ENCODE data around the gene PRICKLE1. TPM values are rescaled to one million over a fixed set of nuclear protein-coding genes. Genes with fewer than 3 reads are reported as not detected.

The PRICKLE1 gene
- total and polyA plus RNA-seq, 2 of the 13 experiments (the other 11 are each of a cell fraction or from before 2014, with no cell fraction given) = not detected

- TF ChIP-seq, protein P1, sequence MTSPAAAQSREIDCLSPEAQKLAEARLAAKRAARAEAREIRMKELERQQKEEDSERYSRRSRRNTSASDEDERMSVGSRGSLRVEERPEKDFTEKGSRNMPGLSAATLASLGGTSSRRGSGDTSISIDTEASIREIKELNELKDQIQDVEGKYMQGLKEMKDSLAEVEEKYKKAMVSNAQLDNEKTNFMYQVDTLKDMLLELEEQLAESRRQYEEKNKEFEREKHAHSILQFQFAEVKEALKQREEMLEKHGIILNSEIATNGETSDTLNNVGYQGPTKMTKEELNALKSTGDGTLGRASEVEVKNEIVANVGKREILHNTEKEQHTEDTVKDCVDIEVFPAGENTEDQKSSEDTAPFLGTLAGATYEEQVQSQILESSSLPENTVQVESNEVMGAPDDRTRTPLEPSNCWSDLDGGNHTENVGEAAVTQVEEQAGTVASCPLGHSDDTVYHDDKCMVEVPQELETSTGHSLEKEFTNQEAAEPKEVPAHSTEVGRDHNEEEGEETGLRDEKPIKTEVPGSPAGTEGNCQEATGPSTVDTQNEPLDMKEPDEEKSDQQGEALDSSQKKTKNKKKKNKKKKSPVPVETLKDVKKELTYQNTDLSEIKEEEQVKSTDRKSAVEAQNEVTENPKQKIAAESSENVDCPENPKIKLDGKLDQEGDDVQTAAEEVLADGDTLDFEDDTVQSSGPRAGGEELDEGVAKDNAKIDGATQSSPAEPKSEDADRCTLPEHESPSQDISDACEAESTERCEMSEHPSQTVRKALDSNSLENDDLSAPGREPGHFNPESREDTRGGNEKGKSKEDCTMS (CRISPR knock-in tag; conservative IDR thresholded peaks at IDR 0.05) = no peak
Measured at GRCh38 chr12:42636993-42637392, 47.4 kb upstream of the PRICKLE1 start (continued).

DNA sequence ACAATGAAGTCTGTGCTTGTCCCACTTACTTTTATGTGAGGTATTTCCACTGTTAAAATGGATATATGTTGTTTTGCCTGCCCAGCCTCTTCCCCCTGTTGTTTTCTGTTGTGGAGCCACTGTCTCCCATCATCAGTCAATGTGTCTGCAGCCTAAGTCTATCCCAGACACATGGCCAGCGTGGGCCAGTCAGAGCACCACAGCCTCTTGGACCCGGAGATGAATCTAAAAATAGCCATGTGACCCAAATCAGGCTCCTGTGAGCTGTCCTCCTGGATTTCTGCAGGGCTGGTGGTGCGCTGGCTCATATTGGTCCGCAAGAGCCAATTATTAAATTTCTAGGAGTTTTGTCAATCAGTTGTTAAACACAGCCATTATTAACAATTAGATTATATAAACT, 44.0 kb upstream of the PRICKLE1 start:
- Histone ChIP-seq H3K4me3 (replicated peaks in 1 of 3; ENCODE audit: insufficient read depth in 1 of 3, low read depth in 2 of 3, low read length in 3 of 3) (no peak overlapping the region), H4K20me1 (ENCODE audit: insufficient read depth, low read length) (no peaks in the 10 kb centered on the region), H3K9me3 (ENCODE audit: low read length) (no peaks in the 10 kb centered on the region), H3K79me2 (ENCODE audit: insufficient read depth, low read length) (no peaks in the 10 kb centered on the region), H3K27ac (ENCODE audit: extremely low read length, insufficient read depth, low read length) (no peak overlapping the region), H3K4me2 (ENCODE audit: low read depth, low read length) (no peak overlapping the region), H3K4me1 (ENCODE audit: insufficient read depth, low read length) (no peaks in the 10 kb centered on the region), H3K9ac (ENCODE audit: insufficient read depth, low read depth, low read length) (no peak overlapping the region), H2AFZ (ENCODE audit: low read length) (no peak overlapping the region), H3K36me3 (replicated peaks in 1 of 2; ENCODE audit: control insufficient read depth in 1 of 2, insufficient read depth in 2 of 2, low read length in 2 of 2) (no peaks in the 10 kb centered on the region), H3K27me3 (ENCODE audit: control insufficient read depth in 1 of 2, insufficient read depth in 2 of 2, low read length in 2 of 2) (no peaks in the 10 kb centered on the region; a peak in 1 of 5 replicates)
- in situ Hi-C loops (cut with HindIII; ENCODE audit: extremely low pct_ligation_motif_present, low pct_unique_long_range_greater_than_20kb) (no loop called here), intact Hi-C loops (cut with micrococcal nuclease; ENCODE audit: unreplicated experiment) (no loop called here)
- ChIA-PET CTCF (ENCODE audit: low intra/inter-chr PET ratio, low total read pairs) (no interaction called here), POLR2A (no interaction called here)
- ATAC-seq = no peak
- BruUV-seq (replicated peaks) = no TSS peak
- no peak for FAIRE-seq
- DNase-seq (ENCODE audit: low spot score) = no peak
- whole genome bisulfite sequencing (ENCODE audit: low lambda C conversion rate) = 44% methylated on average over 4 of the region's 4 CpGs
- TF ChIP-seq ZNF280D (CRISPR knock-in tag; IDR thresholded peaks at IDR 0.05) = no peak
- TF ChIP-seq, protein P2, sequence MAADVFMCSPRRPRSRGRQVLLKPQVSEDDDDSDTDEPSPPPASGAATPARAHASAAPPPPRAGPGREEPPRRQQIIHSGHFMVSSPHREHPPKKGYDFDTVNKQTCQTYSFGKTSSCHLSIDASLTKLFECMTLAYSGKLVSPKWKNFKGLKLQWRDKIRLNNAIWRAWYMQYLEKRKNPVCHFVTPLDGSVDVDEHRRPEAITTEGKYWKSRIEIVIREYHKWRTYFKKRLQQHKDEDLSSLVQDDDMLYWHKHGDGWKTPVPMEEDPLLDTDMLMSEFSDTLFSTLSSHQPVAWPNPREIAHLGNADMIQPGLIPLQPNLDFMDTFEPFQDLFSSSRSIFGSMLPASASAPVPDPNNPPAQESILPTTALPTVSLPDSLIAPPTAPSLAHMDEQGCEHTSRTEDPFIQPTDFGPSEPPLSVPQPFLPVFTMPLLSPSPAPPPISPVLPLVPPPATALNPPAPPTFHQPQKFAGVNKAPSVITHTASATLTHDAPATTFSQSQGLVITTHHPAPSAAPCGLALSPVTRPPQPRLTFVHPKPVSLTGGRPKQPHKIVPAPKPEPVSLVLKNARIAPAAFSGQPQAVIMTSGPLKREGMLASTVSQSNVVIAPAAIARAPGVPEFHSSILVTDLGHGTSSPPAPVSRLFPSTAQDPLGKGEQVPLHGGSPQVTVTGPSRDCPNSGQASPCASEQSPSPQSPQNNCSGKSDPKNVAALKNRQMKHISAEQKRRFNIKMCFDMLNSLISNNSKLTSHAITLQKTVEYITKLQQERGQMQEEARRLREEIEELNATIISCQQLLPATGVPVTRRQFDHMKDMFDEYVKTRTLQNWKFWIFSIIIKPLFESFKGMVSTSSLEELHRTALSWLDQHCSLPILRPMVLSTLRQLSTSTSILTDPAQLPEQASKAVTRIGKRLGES (CRISPR knock-in tag; IDR thresholded peaks at IDR 0.05; ENCODE audit: borderline replicate concordance) = no peak
- TF ChIP-seq, protein P3, sequence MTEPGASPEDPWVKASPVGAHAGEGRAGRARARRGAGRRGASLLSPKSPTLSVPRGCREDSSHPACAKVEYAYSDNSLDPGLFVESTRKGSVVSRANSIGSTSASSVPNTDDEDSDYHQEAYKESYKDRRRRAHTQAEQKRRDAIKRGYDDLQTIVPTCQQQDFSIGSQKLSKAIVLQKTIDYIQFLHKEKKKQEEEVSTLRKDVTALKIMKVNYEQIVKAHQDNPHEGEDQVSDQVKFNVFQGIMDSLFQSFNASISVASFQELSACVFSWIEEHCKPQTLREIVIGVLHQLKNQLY (CRISPR knock-in tag; IDR thresholded peaks at IDR 0.05) = no peak
- TF ChIP-seq ZBTB33 (CRISPR knock-in tag; IDR thresholded peaks at IDR 0.05) = no peak
- TF ChIP-seq XBP1 (CRISPR knock-in tag; IDR thresholded peaks at IDR 0.05) = no peak
- TF ChIP-seq MXD1 (CRISPR knock-in tag; IDR thresholded peaks at IDR 0.05) = no peak
- no peak for TF ChIP-seq HBP1 (CRISPR knock-in tag; IDR thresholded peaks at IDR 0.05; ENCODE audit: low read depth)
- TF ChIP-seq ZNF160 (CRISPR knock-in tag; IDR thresholded peaks at IDR 0.05) = no peak
